Esophagus squamous epithelium (tissue), 4 donors: ENCODE data around the gene BZW2.

Source experiments
- POLR2A ChIP-seq, 4 donors: fragments of 450-650 bp; IDR thresholded peaks; one replicate each; pipeline ENCODE4 v1.6.1; 2017; ENCODE audit warnings: antibody characterized with exemption in 4 of 4, mild to moderate bottlenecking in 4 of 4, moderate library complexity in 3 of 4
- TF ChIP-seq, protein P1 (sequence below), 6 experiments: fragments of 450-650 bp in 4 of 6; fragments of 200-600 bp in 2 of 6; sonication (generic) in 2 of 6; IDR thresholded peaks; one replicate each; pipeline ENCODE4 v1.5.1; 2016 to 2019; ENCODE audit warnings: antibody characterized with exemption in 6 of 6, mild to moderate bottlenecking in 4 of 6, moderate library complexity in 4 of 6

GRCh38 chr7:16609842-16610450 lies 36.0 kb upstream of the BZW2 start:
- TF ChIP-seq, protein P1, sequence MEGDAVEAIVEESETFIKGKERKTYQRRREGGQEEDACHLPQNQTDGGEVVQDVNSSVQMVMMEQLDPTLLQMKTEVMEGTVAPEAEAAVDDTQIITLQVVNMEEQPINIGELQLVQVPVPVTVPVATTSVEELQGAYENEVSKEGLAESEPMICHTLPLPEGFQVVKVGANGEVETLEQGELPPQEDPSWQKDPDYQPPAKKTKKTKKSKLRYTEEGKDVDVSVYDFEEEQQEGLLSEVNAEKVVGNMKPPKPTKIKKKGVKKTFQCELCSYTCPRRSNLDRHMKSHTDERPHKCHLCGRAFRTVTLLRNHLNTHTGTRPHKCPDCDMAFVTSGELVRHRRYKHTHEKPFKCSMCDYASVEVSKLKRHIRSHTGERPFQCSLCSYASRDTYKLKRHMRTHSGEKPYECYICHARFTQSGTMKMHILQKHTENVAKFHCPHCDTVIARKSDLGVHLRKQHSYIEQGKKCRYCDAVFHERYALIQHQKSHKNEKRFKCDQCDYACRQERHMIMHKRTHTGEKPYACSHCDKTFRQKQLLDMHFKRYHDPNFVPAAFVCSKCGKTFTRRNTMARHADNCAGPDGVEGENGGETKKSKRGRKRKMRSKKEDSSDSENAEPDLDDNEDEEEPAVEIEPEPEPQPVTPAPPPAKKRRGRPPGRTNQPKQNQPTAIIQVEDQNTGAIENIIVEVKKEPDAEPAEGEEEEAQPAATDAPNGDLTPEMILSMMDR (IDR thresholded peaks at IDR 0.05): no peak
- TF ChIP-seq POLR2A (IDR thresholded peaks at IDR 0.05): no peak
